PC-9 (cell line): ENCODE data around the gene EPHB2. TPM values are rescaled to one million over a fixed set of nuclear protein-coding genes. Genes with fewer than 3 reads are reported as not detected.

Experiments
- BruUV-seq: library from RNA; stranded (reverse); fragments of 400-500 nt; replicated peaks from 2 replicates; lab custom pipeline; 2021; lab: Mats Ljungman, UMichigan
- CTCF ChIA-PET: fragments of 300-600 bp; sonication (Branson Sonifier 250); formaldehyde crosslinking; loops from one replicate; lab custom pipeline; 2022; ENCODE audit warnings: antibody characterized with exemption; lab: Charles Lee
- POLR2A ChIA-PET: fragments of 300-600 bp; sonication (Branson Sonifier 250); formaldehyde crosslinking; loops from one replicate; lab custom pipeline; 2022; ENCODE audit warnings: antibody characterized with exemption; ENCODE audit not compliant: unreplicated experiment; lab: Charles Lee
- DNase-seq, 2 experiments: peaks; one replicate each; pipeline versions ENCODE4 v3.0.0 to v3.0.0-alpha.2; 2015 to 2022; ENCODE audit warnings: mixed read lengths in 1 of 2
- H2AFZ ChIP-seq: fragments of 200-600 bp; sonication (generic); 2 replicates; pipeline ENCODE4 v1.8.1; 2017; ENCODE audit warnings: antibody characterized with exemption
- H3F3A ChIP-seq: fragments of 200-600 bp; sonication (generic); 2 replicates; pipeline ENCODE4 v1.8.1; 2017; ENCODE audit warnings: antibody characterized with exemption, mild to moderate bottlenecking, low read depth; ENCODE audit not compliant: insufficient read depth
- H3K27ac ChIP-seq: fragments of 200-600 bp; sonication (generic); 2 replicates; pipeline ENCODE4 v1.6.1; 2016; ENCODE audit warnings: mixed run types
- H3K27me3 ChIP-seq: fragments of 200-600 bp; sonication (generic); 2 replicates; pipeline ENCODE4 v1.6.1; 2016; ENCODE audit warnings: low read depth, mixed run types; ENCODE audit not compliant: insufficient read depth
- H3K36me3 ChIP-seq: fragments of 200-600 bp; sonication (generic); 2 replicates; pipeline ENCODE4 v1.6.1; 2016; ENCODE audit warnings: low read depth, mixed run types
- H3K4me1 ChIP-seq: fragments of 200-600 bp; sonication (generic); replicated peaks from 2 replicates; pipeline ENCODE4 v1.6.1; 2016; ENCODE audit warnings: mixed run types; ENCODE audit not compliant: insufficient read depth
- H3K4me2 ChIP-seq: fragments of 200-600 bp; sonication (generic); 2 replicates; pipeline ENCODE4 v1.6.1; 2017; ENCODE audit warnings: mixed run types
- H3K4me3 ChIP-seq: fragments of 200-600 bp; sonication (generic); 2 replicates; pipeline ENCODE4 v1.6.1; 2016; ENCODE audit warnings: mixed run types
- H3K79me2 ChIP-seq: fragments of 200-600 bp; sonication (generic); 2 replicates; pipeline ENCODE4 v1.6.1; 2017; ENCODE audit warnings: low read depth, mixed run types
- H3K9me2 ChIP-seq: fragments of 200-600 bp; sonication (generic); 2 replicates; pipeline ENCODE4 v1.8.1; 2017; ENCODE audit warnings: mild to moderate bottlenecking; ENCODE audit not compliant: insufficient read depth
- H3K9me3 ChIP-seq: fragments of 200-600 bp; sonication (generic); 2 replicates; pipeline ENCODE4 v1.8.1; 2016; ENCODE audit warnings: low read depth; ENCODE audit not compliant: insufficient read depth
- H4K20me1 ChIP-seq: fragments of 200-600 bp; sonication (generic); 2 replicates; pipeline ENCODE4 v1.8.1; 2017; ENCODE audit not compliant: insufficient read depth
- EZH2 ChIP-seq: fragments of 200-600 bp; sonication (generic); IDR thresholded peaks from 2 replicates; pipeline ENCODE4 v1.8.0; 2017; ENCODE audit warnings: antibody characterized with exemption, low read depth
- intact Hi-C: fragments of 100-400 bp; cut with micrococcal nuclease; formaldehyde crosslinking; loops from one replicate; pipeline ENCODE4 v1.10.0; 2022; ENCODE audit not compliant: unreplicated experiment
- total RNA-seq: library from RNA; stranded (reverse); gene quantifications from 2 replicates; pipeline ENCODE4 v1.2.3, GENCODE V29; 2021
- TF ChIP-seq, protein P1 (sequence below): fragments of 200-600 bp; sonication (generic); conservative IDR thresholded peaks from 2 replicates; pipeline ENCODE4 v1.6.1; 2017; ENCODE audit warnings: mixed run types, antibody characterized with exemption, mild to moderate bottlenecking, moderate library complexity

Gene EPHB2
- total RNA-seq, 1 experiment from 2014 or later, result 26.7 TPM

DNA sequence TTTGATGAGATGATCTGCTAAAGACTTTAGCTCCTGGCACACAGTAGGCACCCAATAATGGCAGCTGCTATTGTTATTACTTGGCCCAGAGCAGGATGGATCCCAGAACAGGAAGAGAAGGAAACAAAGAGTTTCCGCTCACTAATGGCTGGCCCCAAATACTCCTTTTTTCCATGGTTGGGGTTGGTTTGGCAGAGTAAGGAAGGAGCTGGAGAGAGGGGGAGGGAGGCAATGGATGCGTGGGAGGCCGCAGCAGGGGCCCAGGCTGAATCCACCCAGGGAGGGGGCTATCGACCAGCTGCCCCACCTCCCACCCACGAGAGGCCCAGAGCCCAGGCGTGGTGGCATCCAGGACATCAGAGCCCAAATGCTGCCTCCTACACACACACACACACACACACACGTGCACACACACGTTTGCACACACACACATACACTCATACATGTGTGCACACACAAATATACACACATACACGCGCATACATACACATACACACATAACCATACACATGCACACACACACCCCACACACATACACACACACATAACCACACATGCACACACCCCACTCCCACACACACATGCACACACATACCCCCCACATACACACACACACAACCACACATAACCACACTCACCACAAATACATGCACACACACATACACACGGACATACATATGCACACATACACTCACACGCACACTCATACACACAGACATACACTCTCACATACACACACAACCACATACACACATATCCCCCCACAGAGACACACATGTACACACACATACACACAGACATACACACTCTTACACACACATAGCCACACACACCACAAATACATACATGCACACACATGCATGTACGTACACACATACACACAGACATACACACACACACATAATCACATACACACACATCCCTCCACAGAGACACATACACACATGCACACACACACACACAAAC, 32.4 kb upstream of the EPHB2 start:
- Histone ChIP-seq H4K20me1 (no peaks in the 10 kb centered on the region), H3F3A (peaks cover 9% of the 10 kb centered on the region; the same call in 1 of the 2 replicates), H3K9me3 (no peaks in the 10 kb centered on the region), H3K4me1 (no peaks in the 10 kb centered on the region), H3K9me2 (no peaks in the 10 kb centered on the region), H3K4me3 (no peak overlapping the region), H3K79me2 (no peaks in the 10 kb centered on the region), H3K27me3 (no peaks in the 10 kb centered on the region), H3K36me3 (no peaks in the 10 kb centered on the region), H3K27ac (no peak overlapping the region), H2AFZ (no peak overlapping the region), H3K4me2 (no peak overlapping the region)
- DNase-seq, result no peak
- CTCF ChIA-PET, result no interaction called here
- no peak for TF ChIP-seq EZH2
- TF ChIP-seq, protein P1, sequence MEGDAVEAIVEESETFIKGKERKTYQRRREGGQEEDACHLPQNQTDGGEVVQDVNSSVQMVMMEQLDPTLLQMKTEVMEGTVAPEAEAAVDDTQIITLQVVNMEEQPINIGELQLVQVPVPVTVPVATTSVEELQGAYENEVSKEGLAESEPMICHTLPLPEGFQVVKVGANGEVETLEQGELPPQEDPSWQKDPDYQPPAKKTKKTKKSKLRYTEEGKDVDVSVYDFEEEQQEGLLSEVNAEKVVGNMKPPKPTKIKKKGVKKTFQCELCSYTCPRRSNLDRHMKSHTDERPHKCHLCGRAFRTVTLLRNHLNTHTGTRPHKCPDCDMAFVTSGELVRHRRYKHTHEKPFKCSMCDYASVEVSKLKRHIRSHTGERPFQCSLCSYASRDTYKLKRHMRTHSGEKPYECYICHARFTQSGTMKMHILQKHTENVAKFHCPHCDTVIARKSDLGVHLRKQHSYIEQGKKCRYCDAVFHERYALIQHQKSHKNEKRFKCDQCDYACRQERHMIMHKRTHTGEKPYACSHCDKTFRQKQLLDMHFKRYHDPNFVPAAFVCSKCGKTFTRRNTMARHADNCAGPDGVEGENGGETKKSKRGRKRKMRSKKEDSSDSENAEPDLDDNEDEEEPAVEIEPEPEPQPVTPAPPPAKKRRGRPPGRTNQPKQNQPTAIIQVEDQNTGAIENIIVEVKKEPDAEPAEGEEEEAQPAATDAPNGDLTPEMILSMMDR, result no peak
- intact Hi-C loops, result no loop called here
- BruUV-seq, result no TSS peak
- POLR2A ChIA-PET, result no interaction called here

DNA sequence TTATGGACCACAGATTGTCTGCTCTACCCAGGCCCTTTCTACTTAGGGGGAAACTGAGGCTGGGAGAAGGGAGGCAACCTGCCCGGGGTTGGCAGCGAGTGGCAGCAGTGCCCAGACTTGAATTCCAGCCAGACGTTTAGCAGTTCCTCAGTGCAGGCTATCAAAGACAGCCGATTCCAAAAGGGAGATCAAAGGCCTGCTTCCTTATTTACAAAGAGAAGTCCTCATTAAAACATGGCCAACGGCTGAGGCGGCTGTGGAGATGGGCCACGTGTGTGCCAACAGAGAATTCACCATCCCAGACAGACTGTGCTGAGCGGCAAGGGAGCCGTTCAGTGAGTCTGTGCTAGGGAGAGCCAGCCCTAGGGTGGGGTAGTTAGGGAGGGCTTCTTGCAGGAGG, 29.9 kb upstream of the EPHB2 start:
- intact Hi-C loops, result no loop called here
- no peak overlapping the region for H3K4me3 ChIP-seq
- H2AFZ ChIP-seq, result no peak overlapping the region
- POLR2A ChIA-PET, result no interaction called here
- TF ChIP-seq EZH2, result no peak
- TF ChIP-seq, protein P1, result no peak
- H3K36me3 ChIP-seq, result no peaks in the 10 kb centered on the region
- CTCF ChIA-PET, result no interaction called here
- no peaks in the 10 kb centered on the region for H3K27me3 ChIP-seq
- peaks cover 9% of the 10 kb centered on the region; the same call in 1 of the 2 replicates for H3F3A ChIP-seq
- BruUV-seq, result no TSS peak
- H3K4me1 ChIP-seq, result no peaks in the 10 kb centered on the region
- H3K27ac ChIP-seq, result no peak overlapping the region
- H4K20me1 ChIP-seq, result no peaks in the 10 kb centered on the region
- H3K79me2 ChIP-seq, result no peaks in the 10 kb centered on the region
- no peak for DNase-seq
- H3K9me2 ChIP-seq, result no peaks in the 10 kb centered on the region
- H3K9me3 ChIP-seq, result no peaks in the 10 kb centered on the region
- no peak overlapping the region for H3K4me2 ChIP-seq

DNA sequence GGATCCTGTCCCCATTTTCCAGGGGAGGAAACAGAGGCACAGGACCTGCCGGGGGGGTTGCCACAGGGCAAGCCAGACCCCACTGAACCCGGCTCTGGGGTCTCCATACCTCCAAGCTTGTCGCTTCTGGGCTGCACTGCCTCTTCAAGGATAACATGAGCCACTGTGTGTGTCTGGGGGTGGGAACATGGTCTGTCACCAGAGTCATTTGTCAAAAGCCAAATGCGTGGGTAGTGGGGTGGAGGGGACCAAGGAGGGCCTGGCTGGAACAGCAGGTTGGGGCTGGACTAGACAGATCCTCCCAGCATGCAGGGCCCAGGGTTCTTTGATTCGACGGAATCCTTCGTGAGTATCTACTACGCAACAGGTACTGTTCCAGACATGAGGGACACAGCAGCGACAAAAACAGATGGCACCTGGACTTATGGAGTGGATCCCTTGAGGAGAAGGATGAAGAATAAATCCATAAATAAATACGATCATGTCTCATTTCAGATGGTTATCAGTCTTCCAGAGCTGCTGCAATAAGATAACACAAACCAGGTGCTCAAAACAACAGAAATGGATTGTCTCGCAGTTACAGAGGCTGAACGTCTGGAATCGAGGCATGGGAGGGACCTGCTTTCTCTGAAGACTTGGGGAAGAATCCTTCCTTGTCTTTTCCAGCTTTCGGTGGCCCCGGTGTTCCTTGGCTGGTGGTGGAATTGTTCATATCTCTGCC, 28.9 kb upstream of the EPHB2 start:
- H3K9me3 ChIP-seq, result no peaks in the 10 kb centered on the region
- H3K79me2 ChIP-seq, result no peaks in the 10 kb centered on the region
- H3K36me3 ChIP-seq, result no peaks in the 10 kb centered on the region
- H4K20me1 ChIP-seq, result no peaks in the 10 kb centered on the region
- TF ChIP-seq, protein P1, result no peak
- TF ChIP-seq EZH2, result no peak
- intact Hi-C loops, result no loop called here
- no peak overlapping the region for H3K4me2 ChIP-seq
- DNase-seq, result no peak
- ChIA-PET CTCF (no interaction called here), POLR2A (no interaction called here)
- H3F3A ChIP-seq, result peaks cover 9% of the 10 kb centered on the region; the same call in 1 of the 2 replicates
- no peaks in the 10 kb centered on the region for H3K4me1 ChIP-seq
- BruUV-seq, result no TSS peak
- no peak overlapping the region for H3K4me3 ChIP-seq
- H3K9me2 ChIP-seq, result no peaks in the 10 kb centered on the region
- no peak overlapping the region for H2AFZ ChIP-seq
- H3K27ac ChIP-seq, result no peak overlapping the region
- no peaks in the 10 kb centered on the region for H3K27me3 ChIP-seq
